Measurements from ENCODE around the gene LRCH2.

DNA sequence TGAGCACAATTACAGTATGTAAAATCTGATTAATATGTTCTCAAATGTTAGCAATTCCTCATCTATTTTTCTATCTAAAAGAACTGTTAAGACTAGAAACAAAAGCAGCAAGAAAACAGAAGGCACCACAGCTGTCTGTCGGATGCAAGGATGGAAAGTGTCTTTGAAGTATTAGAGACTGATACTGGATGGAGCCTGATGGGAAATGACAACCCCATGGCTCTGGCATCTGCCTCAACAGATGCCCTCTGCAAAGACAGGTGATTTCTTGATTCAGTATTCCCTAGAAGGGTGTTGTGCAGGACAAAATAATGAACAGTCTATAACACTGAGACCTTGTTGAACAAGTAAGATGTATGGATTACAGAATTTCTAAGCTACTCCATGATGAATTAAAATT, 19.7 kb downstream of the LRCH2 start:
- TF ChIP-seq, protein P1, sequence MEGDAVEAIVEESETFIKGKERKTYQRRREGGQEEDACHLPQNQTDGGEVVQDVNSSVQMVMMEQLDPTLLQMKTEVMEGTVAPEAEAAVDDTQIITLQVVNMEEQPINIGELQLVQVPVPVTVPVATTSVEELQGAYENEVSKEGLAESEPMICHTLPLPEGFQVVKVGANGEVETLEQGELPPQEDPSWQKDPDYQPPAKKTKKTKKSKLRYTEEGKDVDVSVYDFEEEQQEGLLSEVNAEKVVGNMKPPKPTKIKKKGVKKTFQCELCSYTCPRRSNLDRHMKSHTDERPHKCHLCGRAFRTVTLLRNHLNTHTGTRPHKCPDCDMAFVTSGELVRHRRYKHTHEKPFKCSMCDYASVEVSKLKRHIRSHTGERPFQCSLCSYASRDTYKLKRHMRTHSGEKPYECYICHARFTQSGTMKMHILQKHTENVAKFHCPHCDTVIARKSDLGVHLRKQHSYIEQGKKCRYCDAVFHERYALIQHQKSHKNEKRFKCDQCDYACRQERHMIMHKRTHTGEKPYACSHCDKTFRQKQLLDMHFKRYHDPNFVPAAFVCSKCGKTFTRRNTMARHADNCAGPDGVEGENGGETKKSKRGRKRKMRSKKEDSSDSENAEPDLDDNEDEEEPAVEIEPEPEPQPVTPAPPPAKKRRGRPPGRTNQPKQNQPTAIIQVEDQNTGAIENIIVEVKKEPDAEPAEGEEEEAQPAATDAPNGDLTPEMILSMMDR (IDR thresholded peaks at IDR 0.05; ENCODE audit: low read depth, low read length): no peak
- no peak for TF ChIP-seq EZH2phosphoT487 (IDR thresholded peaks at IDR 0.05; ENCODE audit: low read depth)
